ENCODE measurements around the gene SLC22A31.

- TF ChIP-seq CTCF (IDR thresholded peaks at IDR 0.05) (no peak), POLR2AphosphoS5 (IDR thresholded peaks at IDR 0.05) (no peak), EP300 (IDR thresholded peaks at IDR 0.05) (no peak)
Measured at GRCh38 chr16:89222931-89223330, 22.6 kb upstream of the SLC22A31 start.
